HCEC 1CT (cell line): ENCODE data around the gene SPINK4.

Experiments used
- DNase-seq: peaks from one replicate; pipeline ENCODE4 v3.0.0-alpha.2; 2017

Gene SPINK4

GRCh38 chr9:33263131-33264002 is 23.4 kb downstream of the SPINK4 start:
- DNase-seq, result peak; percentile 7

- DNase-seq, result peak; percentile 12
Measured at GRCh38 chr9:33264003-33264472, 24.1 kb downstream of the SPINK4 start.

- DNase-seq, result peak; percentile 99
Measured at GRCh38 chr9:33264473-33265177, 24.7 kb downstream of the SPINK4 start, which contains the start of the genes BAG1 and CHMP5. Gene BAG1, minus strand, starts transcription at chr9:33264708. Gene CHMP5, plus strand, starts transcription at chr9:33265049. Its CDS starts 30 bp downstream, at chr9:33265079.

DNA sequence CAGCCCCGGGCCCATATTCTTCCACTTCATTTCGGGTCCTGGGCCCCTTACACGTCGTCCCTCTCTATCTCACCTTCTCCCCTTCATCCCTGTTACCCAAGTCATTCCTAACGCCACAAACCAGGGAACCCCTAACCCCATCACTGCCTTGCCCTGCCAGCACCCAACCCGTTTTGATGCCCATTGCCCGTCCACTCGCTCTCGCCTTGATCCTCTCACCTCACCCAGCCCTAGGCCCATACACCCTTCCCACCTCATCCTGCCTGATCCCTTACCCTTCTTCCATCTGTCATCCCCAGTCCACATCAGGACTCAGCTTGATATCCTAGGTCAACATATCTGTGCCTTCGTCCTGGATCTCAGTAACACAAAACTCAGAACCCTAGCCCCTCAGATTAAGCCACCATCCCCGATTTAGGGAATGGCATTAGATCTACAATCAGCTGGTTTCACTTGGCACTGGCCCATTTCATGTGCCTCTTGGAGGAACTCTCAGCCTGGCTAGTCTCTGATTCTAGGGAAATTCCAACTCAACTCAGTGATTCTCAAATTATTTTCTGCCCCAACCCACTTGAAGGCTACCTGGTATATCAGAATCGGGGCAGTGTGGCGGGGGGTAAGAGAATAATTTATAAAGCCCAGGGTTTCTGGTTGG is 25.4 kb downstream of the SPINK4 start:
- DNase-seq, result no peak

GRCh38 chr9:33267151-33267767 is 27.3 kb downstream of the SPINK4 start:
- DNase-seq, result no peak

DNA sequence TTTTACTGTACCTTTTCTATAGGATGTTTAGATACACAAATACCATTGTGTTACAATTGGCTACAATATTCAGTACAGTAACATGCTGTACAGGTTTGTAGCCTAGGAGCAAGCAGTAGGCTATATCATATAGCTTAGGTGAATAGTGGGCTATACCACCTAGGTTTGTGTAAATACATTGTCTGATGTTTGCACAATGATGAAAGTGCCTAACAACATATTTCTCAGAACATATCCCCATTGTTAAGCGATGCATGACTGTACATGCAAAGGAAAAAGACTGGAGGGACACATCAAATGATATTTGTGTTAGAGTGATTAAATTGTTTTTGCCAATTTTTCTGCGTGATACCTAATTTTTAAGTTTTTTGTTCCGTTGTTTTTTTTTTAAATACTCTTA is 30.2 kb downstream of the SPINK4 start:
- no peak for DNase-seq

GRCh38 chr9:33272061-33272460 is 32.1 kb downstream of the SPINK4 start:
- DNase-seq, result no peak

DNA sequence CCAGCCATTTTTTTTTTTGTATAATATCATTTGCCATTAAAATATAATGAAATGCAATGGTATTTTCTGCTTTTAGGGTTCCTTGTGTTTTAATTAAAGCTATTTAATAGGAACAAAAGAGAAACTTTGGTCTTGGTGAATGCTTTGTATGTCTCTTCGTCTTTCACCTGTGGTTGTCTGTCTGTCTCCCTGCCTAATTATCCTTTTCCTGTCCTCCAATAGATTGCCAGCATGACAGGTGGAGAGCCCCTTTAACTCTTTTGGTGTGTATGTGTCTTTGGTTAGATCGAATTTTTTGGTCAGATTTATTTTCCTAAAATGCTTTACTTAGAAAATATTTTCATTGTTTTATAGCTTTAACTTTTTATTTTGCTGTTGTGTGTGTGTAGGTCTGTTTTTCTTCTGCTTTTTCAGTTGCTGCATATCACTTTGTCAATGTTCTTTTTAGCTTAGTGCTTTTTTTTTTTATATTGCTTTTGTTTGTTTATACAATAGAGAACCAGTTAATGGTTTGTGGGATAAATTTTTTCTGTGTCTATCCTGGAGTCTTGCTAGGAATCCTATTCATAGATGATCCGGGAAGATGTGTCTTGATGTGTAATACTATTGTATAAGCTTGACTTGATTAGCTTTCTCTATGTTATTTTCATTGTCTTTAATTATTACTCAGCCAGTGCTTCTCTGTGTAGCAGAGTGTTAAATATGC is 33.5 kb downstream of the SPINK4 start:
- DNase-seq, result no peak

- peak; percentile 31 for DNase-seq
Measured at GRCh38 chr9:33273972-33274328, 34.0 kb downstream of the SPINK4 start.

GRCh38 chr9:33277484-33277883 is 37.5 kb downstream of the SPINK4 start:
- no peak for DNase-seq

- no peak for DNase-seq
Measured at GRCh38 chr9:33285502-33285901, 45.5 kb downstream of the SPINK4 start.

DNA sequence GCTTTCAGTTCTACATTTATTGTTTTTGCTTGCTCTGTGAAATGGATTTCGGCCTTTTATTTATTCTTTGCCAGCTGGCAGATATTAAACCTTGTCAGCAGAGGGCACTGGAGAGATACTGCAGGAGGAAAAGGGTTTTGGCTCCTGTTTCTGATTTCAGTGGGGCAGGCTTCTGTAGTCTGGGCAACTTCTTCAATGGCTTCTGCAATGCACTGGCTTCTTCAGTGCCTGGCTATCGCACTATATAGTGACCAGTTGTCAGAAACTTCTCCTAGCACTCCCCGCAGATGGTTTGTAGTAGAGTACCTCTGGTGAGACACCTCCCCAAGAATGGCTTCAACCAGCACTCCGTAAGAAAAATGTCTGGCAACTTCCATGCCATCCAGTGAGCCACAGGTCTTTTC is 47.1 kb downstream of the SPINK4 start:
- DNase-seq, result peak; percentile 60

DNA sequence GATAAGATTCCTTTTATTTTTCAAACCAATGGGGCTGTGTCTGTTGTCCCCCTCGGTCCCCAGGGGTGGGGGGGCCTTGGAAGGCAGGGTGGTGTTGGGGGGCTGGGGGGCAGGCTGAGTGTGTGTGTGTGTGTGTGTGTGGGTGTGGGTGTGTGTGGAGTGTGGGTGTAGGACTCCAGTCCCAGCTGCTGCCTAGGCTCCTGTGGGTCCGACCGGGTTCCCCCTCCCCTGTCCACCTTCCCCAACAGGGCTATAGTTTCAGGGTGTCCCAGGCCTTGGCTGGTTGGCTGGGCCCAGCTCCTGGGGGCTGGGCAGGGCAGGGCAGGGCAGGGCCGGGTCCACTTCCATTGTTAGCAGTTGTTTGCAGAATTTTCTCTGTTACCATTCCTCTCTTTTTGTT is 48.3 kb downstream of the SPINK4 start:
- DNase-seq, result no peak

DNA sequence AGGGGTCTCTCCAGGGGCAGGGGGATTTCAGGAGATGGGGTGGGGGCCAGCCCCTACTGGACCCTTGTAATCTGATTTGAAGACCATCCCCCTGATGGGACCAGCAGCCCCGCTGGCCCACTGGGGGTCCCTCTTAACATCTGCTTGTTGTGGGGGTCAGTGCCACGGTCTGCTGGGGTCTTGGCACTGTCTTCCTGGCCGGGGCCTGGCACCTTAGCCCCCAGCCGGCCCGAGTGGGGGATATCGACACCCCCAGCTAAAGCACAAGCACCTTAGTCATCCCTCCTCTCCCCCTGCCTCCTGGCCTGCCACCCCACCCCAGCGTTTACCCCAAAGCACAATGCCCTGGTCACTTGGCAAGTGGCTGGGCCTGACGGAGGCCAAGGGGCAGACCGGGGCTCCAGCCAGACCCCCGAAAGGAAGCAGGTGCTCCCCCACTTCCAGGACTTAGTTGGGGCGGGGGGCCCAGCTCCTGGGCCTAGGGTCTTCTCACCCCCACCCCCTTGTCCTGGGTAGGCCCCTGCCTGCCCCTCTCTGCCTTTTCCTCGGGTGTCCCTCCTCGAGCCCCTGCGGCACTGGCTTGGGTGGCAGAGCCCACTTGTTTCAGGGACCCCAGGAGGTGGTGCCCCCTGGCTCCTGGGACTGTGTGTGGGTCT is 49.0 kb downstream of the SPINK4 start:
- no peak for DNase-seq

- no peak for DNase-seq
Measured at GRCh38 chr9:33289496-33289895, 49.5 kb downstream of the SPINK4 start.

DNA sequence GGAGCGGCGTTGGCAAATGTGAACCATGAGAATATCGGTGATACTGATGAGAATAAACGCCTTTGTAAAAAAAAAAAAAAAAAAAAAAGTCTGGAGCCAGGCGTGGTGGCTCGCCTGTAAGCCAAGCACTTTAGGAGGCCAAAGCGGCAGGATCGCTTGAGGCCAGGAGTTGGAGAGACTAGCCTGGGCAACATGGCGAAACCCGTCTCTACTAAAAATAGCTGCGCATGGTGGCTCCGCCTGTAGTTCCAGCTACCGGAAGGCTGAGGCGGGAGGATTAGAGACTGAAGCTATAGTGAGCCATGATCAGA is 49.9 kb downstream of the SPINK4 start:
- no peak for DNase-seq

DNA sequence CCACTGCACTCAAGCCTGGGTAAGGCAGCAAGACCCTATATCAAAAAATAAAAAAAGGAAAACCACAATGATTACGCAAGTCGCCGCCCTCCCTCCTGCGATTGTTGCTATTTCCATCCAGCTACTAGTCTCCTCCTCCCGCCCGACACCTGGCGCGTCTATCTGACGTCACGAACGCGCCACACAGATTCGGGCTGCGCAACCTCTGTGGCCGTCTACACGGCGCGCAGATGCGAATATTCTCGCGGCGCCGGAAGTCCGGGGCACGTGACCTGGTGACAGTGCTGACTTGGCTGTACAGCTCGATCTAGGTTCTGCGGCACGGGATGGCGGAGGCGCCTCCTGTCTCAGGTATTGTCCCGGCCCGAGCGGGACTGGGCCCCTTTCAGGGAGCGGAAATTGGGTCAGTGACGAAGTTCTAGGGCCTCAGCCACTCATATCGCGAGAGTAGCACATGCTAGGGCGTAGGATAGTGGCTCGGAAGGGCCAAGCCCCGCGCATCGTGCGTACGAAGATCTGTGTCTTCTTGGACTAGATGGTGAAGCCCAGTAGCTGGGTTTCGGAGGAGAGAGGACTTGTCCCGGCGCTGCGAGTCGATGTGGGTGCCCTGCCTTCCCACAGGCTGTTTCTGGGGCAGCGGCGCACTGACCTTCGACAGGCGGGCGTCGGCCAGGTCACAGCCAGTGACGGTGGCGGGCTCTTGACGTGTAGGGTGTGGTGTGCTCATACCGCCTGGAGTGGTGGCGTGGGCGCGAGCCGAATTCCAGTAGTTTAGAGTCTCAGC is 50.5 kb downstream of the SPINK4 start, which contains the start of gene NFX1:
Gene NFX1, plus strand, starts transcription at position 270 of the 784 bp plus-strand sequence. Its CDS starts 57 bp downstream, at position 327.
- DNase-seq, result peak; percentile 95

DNA sequence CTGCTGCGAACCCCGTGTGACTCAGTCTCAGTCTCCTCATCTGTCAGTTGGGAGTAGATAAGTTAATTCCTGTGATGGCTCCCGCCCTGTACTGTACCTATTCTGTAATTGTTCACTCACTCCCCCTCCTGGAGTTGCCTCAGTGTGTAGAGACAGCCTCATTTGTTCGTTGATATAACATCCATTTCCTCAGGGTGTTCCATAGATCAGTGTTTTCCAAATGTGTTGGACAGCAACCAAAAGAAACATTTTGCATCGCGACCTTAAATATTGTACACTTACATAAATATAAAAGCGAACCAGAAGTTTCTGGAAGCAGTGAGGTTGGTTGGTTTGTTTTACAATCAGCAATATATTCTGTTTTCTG is 51.0 kb downstream of the SPINK4 start:
- no peak for DNase-seq

DNA sequence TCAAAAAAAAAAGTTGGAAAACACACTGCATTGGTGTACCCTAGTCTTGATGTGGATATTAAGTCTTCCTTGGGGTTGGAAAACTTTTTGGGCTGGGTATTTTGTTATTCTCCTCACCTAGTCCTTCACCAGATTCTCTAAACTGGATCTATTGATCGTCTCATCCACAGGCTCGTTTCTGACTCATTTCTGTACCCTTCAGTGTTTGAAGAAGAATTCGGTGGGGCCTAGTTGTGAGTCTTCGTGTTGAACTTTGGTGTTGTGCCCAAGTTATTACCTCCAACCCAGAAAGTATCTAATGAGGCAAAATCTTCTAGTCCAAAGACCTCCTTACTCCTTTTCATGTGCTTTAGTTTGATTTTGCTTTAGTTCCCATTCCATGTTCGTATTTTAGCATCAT is 51.9 kb downstream of the SPINK4 start:
- no peak for DNase-seq

GRCh38 chr9:33293782-33294181 is 53.8 kb downstream of the SPINK4 start:
- no peak for DNase-seq
